T-helper 9 cell (primary cell): ENCODE measurements around the gene C1QTNF12.
"Not testable (repeated sequence)": the region's sequence is repeated elsewhere in the genome, so short reads cannot be mapped to it uniquely, and the experiment has no call there.

Source experiments
- DNase-seq: peaks from one replicate; pipeline ENCODE4 v3.0.0-alpha.2; 2020

The C1QTNF12 gene

GRCh38 chr1:1196431-1197187 is 49.9 kb downstream of the C1QTNF12 start:
- no peak for DNase-seq

- not testable (repeated sequence) for DNase-seq
Measured at GRCh38 chr1:1195726-1196125, 50.8 kb downstream of the C1QTNF12 start.

GRCh38 chr1:1194723-1195122 is 51.8 kb downstream of the C1QTNF12 start:
- no peak for DNase-seq
